ACHN (cell line): ENCODE data around the gene ALDH2.
"Not testable (repeated sequence)": the region's sequence is repeated elsewhere in the genome, so short reads cannot be mapped to it uniquely, and the experiment has no call there.

Experiments
- DNase-seq: peaks from one replicate; pipeline ENCODE4 v3.0.0-alpha.2; 2015
- in situ Hi-C: cut with HindIII; loops from 2 replicates; pipeline ENCODE4 v1.10.0; 2017; ENCODE audit warnings: low sequenced_read_pairs, low pct_ligation_motif_present, low pct_unique_long_range_greater_than_20kb

Gene ALDH2

GRCh38 chr12:111766608-111767361, at the start of gene ALDH2:
Gene ALDH2, plus strand, starts transcription at chr12:111766933. Its CDS starts 50 bp downstream, at chr12:111766983.
- in situ Hi-C loops, result no loop called here
- DNase-seq, result peak; percentile 62

GRCh38 chr12:111719316-111719715, 47.4 kb upstream of the ALDH2 start:
- in situ Hi-C loops, DNase-seq: not testable (repeated sequence)

- no peak for DNase-seq
- in situ Hi-C loops, result no loop called here
Observed at GRCh38 chr12:111720457-111720856, 46.3 kb upstream of the ALDH2 start.

- DNase-seq, in situ Hi-C loops: not testable (repeated sequence)
Observed at GRCh38 chr12:111723646-111724360, 42.9 kb upstream of the ALDH2 start.

GRCh38 chr12:111728795-111729194, 37.9 kb upstream of the ALDH2 start:
- no peak for DNase-seq
- in situ Hi-C loops, result no loop called here

GRCh38 chr12:111730420-111730819, 36.3 kb upstream of the ALDH2 start:
- no peak for DNase-seq
- in situ Hi-C loops, result no loop called here

GRCh38 chr12:111732786-111733185, 33.9 kb upstream of the ALDH2 start:
- in situ Hi-C loops, result no loop called here
- DNase-seq, result no peak

- peak; percentile 81 for DNase-seq
- in situ Hi-C loops, result no loop called here
Observed at GRCh38 chr12:111733340-111733915, 33.3 kb upstream of the ALDH2 start.

- in situ Hi-C loops, DNase-seq: not testable (repeated sequence)
Observed at GRCh38 chr12:111739524-111739923, 27.2 kb upstream of the ALDH2 start.

GRCh38 chr12:111741235-111741812, 25.4 kb upstream of the ALDH2 start:
- in situ Hi-C loops, result no loop called here
- DNase-seq, result peak; percentile 77

GRCh38 chr12:111745211-111745610, 21.5 kb upstream of the ALDH2 start:
- in situ Hi-C loops, result no loop called here
- no peak for DNase-seq

GRCh38 chr12:111747333-111747732, 19.4 kb upstream of the ALDH2 start:
- no peak for DNase-seq
- in situ Hi-C loops, result no loop called here

GRCh38 chr12:111748151-111748672, 18.5 kb upstream of the ALDH2 start:
- no peak for DNase-seq
- in situ Hi-C loops, result no loop called here

- in situ Hi-C loops, result no loop called here
- no peak for DNase-seq
Observed at GRCh38 chr12:111748867-111749266, 17.9 kb upstream of the ALDH2 start.

GRCh38 chr12:111749391-111749790, 17.3 kb upstream of the ALDH2 start:
- in situ Hi-C loops, result no loop called here
- no peak for DNase-seq

- in situ Hi-C loops, result no loop called here
- peak; percentile 67 for DNase-seq
Observed at GRCh38 chr12:111753144-111753881, 13.4 kb upstream of the ALDH2 start.

GRCh38 chr12:111754671-111755070, 12.1 kb upstream of the ALDH2 start:
- no peak for DNase-seq
- in situ Hi-C loops, result no loop called here

GRCh38 chr12:111756196-111756595, 10.5 kb upstream of the ALDH2 start:
- in situ Hi-C loops, result no loop called here
- DNase-seq, result no peak
